PC-3 (cell line): Measurements from ENCODE around the gene SNX15. TPM values are rescaled to one million over a fixed set of nuclear protein-coding genes. Genes with fewer than 3 reads are reported as not detected.

Experiments used
- ATAC-seq: fragments of 200-7000 bp; cut with Tn5 transposase; 2 replicates; pipeline ENCODE4 v1.9.1; 2020; ENCODE audit warnings: mild to moderate bottlenecking, moderate library complexity
- BruUV-seq: library from RNA; stranded (reverse); fragments of 400-500 nt; replicated peaks from 2 replicates; lab custom pipeline; 2021; lab: Mats Ljungman, UMichigan
- CTCF ChIA-PET: fragments of 300-600 bp; sonication (Branson Sonifier 250); formaldehyde crosslinking; loops from one replicate; lab custom pipeline; 2022; ENCODE audit warnings: antibody characterized with exemption; lab: Charles Lee
- POLR2A ChIA-PET: fragments of 300-600 bp; sonication (Branson Sonifier 250); formaldehyde crosslinking; loops from one replicate; lab custom pipeline; 2022; ENCODE audit warnings: antibody characterized with exemption; ENCODE audit not compliant: unreplicated experiment; lab: Charles Lee
- DNase-seq: peaks from one replicate; pipeline ENCODE4 v3.0.0-alpha.2; 2015
- H2AFZ ChIP-seq: fragments of 300-600 bp; sonication (generic); 2 replicates; pipeline ENCODE4 v1.6.0; 2016; ENCODE audit warnings: antibody characterized with exemption, low read length
- H3F3A ChIP-seq: fragments of 300-600 bp; sonication (generic); one replicate; pipeline ENCODE4 v1.6.0; 2017; ENCODE audit warnings: antibody characterized with exemption, low read length, control low read depth, mild to moderate bottlenecking; ENCODE audit not compliant: unreplicated experiment
- H3K27ac ChIP-seq: fragments of 300-600 bp; sonication (generic); 2 replicates; pipeline ENCODE4 v1.5.1; 2016; ENCODE audit warnings: mild to moderate bottlenecking, low read length
- H3K27me3 ChIP-seq: fragments of 300-600 bp; sonication (generic); 2 replicates; pipeline ENCODE4 v1.6.1; 2016; ENCODE audit warnings: low read length, mixed read lengths
- H3K36me3 ChIP-seq: fragments of 300-600 bp; sonication (generic); 2 replicates; pipeline ENCODE4 v1.6.1; 2016; ENCODE audit warnings: low read depth, mixed run types, low read length, mixed read lengths
- H3K4me1 ChIP-seq: fragments of 300-600 bp; sonication (generic); 2 replicates; pipeline ENCODE4 v1.5.1; 2016; ENCODE audit warnings: low read length; ENCODE audit not compliant: insufficient read depth
- H3K4me2 ChIP-seq: fragments of 300-600 bp; sonication (generic); 2 replicates; pipeline ENCODE4 v1.6.0; 2016; ENCODE audit warnings: low read length
- H3K4me3 ChIP-seq: fragments of 300-600 bp; sonication (generic); 2 replicates; pipeline ENCODE4 v1.5.1; 2016; ENCODE audit warnings: mild to moderate bottlenecking, low read length, mixed read lengths
- H3K79me2 ChIP-seq: fragments of 300-600 bp; sonication (generic); 2 replicates; pipeline ENCODE4 v1.6.1; 2017; ENCODE audit warnings: low read length, mixed read lengths
- H3K9ac ChIP-seq: fragments of 300-600 bp; sonication (generic); 2 replicates; pipeline ENCODE4 v1.6.0; 2016; ENCODE audit warnings: mild to moderate bottlenecking, low read length
- H3K9me2 ChIP-seq: fragments of 300-600 bp; sonication (generic); replicated peaks from 2 replicates; pipeline ENCODE4 v1.6.1; 2016; ENCODE audit warnings: mixed run types, low read length, mixed read lengths
- H3K9me3 ChIP-seq: fragments of 300-600 bp; sonication (generic); 2 replicates; pipeline ENCODE4 v1.6.1; 2016; ENCODE audit warnings: low read length, mixed read lengths
- H4K20me1 ChIP-seq: fragments of 300-600 bp; sonication (generic); 2 replicates; pipeline ENCODE4 v1.6.1; 2016; ENCODE audit warnings: low read length, mixed read lengths
- CTCF ChIP-seq: fragments of 300-600 bp; sonication (generic); conservative IDR thresholded peaks from 2 replicates; pipeline ENCODE4 v1.5.1; 2017; ENCODE audit warnings: antibody characterized with exemption, low read depth, mild to moderate bottlenecking, low read length
- EZH2 ChIP-seq: fragments of 300-600 bp; sonication (generic); IDR thresholded peaks from one replicate; pipeline ENCODE4 v1.6.1; 2017; ENCODE audit warnings: antibody characterized with exemption, mild to moderate bottlenecking, low read length; ENCODE audit not compliant: unreplicated experiment
- EZH2phosphoT487 ChIP-seq: fragments of 300-600 bp; sonication (generic); IDR thresholded peaks from 2 replicates; pipeline ENCODE4 v1.6.1; 2018; ENCODE audit warnings: mild to moderate bottlenecking, antibody characterized with exemption, low read length, borderline replicate concordance
- intact Hi-C: fragments of 100-400 bp; cut with micrococcal nuclease; formaldehyde crosslinking; loops from 2 replicates; pipeline ENCODE4 v1.9.0; 2023
- total RNA-seq: library from RNA; depleted of rRNA; stranded (reverse); fragments of >200 nt; gene quantifications from 2 replicates; pipeline ENCODE4 v1.2.3, GENCODE V29; 2014

Gene SNX15
- total RNA-seq, 1 experiment from 2014 or later = 40.4 TPM

DNA sequence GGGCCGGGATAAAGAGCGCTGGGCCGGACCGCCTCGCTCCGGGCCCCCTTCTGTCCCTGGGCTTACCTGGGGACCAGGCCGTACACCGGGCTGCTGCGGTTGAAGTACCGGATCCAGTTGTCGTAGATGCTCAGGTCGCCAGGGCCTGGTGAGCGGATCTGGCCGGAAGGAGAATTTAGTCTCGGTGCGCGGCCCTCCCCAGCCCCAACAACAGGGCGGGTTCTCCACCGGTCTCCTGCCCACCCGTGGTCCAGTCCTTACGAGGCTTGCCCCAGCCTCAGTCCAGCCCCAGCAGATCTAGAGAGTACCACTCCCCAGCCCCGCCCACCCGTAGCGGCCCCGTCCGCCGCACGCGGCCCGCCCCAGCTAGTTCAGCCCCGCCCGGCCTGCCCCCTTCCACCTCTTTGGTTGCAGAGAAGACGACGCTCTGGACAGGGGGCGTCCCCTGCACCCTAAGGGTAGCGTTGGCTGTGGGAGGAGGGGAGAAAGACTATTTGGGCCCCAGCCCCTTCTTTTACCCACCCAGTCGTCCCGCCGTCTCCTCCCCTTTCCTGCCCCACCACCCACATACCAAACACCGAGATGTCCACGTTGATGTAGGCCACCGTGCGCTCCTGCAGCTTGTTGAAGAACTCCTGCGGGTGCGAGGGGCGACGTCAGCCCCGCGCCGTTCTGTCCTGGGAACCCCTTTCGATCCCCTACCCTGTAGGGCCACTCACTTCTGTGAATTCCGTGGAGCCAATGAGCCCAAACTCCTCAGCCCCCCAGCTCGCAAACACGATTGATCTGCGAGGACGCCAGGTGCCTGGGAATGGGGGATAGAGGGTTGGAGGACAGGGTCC is 20.6 kb downstream of the SNX15 start:
- no peak overlapping the region for H3K27ac ChIP-seq
- H3K9me2 ChIP-seq = no peaks in the 10 kb centered on the region
- DNase-seq = no peak
- no peak overlapping the region for H2AFZ ChIP-seq
- H3K4me3 ChIP-seq = no peak overlapping the region
- no peak for ATAC-seq
- H3K36me3 ChIP-seq = peaks cover 16% of the 10 kb centered on the region
- H3K79me2 ChIP-seq = peaks cover 19% of the 10 kb centered on the region
- no peaks in the 10 kb centered on the region for H3K9me3 ChIP-seq
- CTCF ChIA-PET = no interaction called here
- peaks cover 18% of the 10 kb centered on the region for H3K4me1 ChIP-seq
- TF ChIP-seq CTCF = no peak
- no peak for TF ChIP-seq EZH2
- TF ChIP-seq EZH2phosphoT487 = no peak
- H3K9ac ChIP-seq = no peak overlapping the region
- POLR2A ChIA-PET = no interaction called here
- no TSS peak for BruUV-seq
- H4K20me1 ChIP-seq = peaks cover 5% of the 10 kb centered on the region; the same call in 1 of the 2 replicates
- H3K27me3 ChIP-seq = no peaks in the 10 kb centered on the region
- intact Hi-C loops = no loop called here
- H3F3A ChIP-seq = no peaks in the 10 kb centered on the region
- no peak overlapping the region for H3K4me2 ChIP-seq

GRCh38 chr11:65051398-65051858 is 24.2 kb downstream of the SNX15 start:
- intact Hi-C loops = no loop called here
- Histone ChIP-seq H3K9me3 (no peaks in the 10 kb centered on the region), H3K27me3 (no peaks in the 10 kb centered on the region), H3K4me3 (no peak overlapping the region), H3K27ac (no peak overlapping the region), H3K9me2 (no peaks in the 10 kb centered on the region), H2AFZ (no peak overlapping the region), H3K79me2 (no peaks in the 10 kb centered on the region), H3K36me3 (no peaks in the 10 kb centered on the region), H3K4me1 (no peaks in the 10 kb centered on the region), H4K20me1 (no peaks in the 10 kb centered on the region), H3F3A (no peaks in the 10 kb centered on the region), H3K4me2 (no peak overlapping the region), H3K9ac (no peak overlapping the region)
- DNase-seq (no peak), ATAC-seq (no peak)
- TF ChIP-seq EZH2 (no peak), CTCF (no peak), EZH2phosphoT487 (no peak)
- no TSS peak for BruUV-seq
- CTCF ChIA-PET = no interaction called here
- POLR2A ChIA-PET = no interaction called here

DNA sequence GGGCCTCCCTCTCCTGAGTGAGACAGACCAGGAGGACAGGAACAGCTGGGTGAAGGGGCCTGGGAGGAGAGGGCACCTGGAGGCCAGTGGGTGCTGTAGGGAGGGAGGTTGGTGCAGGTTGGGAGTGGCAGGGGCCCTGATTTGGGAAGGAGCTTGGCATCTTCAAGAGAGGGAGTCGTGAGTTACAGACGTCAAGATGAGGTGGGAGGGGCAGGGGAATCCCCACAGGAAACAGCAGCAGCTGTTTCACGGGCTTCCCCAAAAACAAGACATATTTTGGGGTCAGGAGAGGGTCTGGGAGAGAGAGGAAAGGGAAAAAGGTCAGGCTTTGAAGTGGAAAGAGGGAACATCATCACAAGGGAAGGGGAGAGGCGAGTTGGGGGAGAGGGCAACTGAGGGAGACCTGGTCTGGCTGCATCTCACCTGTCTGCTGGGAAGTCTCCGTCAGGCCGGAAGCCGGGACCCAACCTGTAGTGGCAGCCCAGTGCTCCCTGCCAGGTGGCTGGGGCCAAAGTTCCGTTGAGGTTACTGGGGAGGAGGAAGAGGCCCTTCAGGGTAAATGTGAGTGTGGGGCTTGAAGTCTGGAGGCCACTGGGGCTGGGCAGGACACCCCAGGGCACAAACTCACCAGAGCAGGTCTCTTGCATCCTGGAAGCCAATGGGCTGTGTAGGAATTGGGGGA is 26.7 kb downstream of the SNX15 start:
- CTCF ChIA-PET = no interaction called here
- POLR2A ChIA-PET = no interaction called here
- Histone ChIP-seq H3K4me3 (no peak overlapping the region), H3K4me2 (no peak overlapping the region), H3K27ac (no peak overlapping the region), H3K9ac (no peak overlapping the region), H3K36me3 (no peaks in the 10 kb centered on the region), H3K79me2 (no peaks in the 10 kb centered on the region), H4K20me1 (no peaks in the 10 kb centered on the region), H3K27me3 (no peaks in the 10 kb centered on the region), H3K4me1 (no peaks in the 10 kb centered on the region), H3F3A (no peaks in the 10 kb centered on the region), H3K9me3 (no peaks in the 10 kb centered on the region), H3K9me2 (no peaks in the 10 kb centered on the region), H2AFZ (no peak overlapping the region)
- TF ChIP-seq EZH2phosphoT487 (no peak), CTCF (no peak), EZH2 (no peak)
- intact Hi-C loops = no loop called here
- BruUV-seq = no TSS peak
- DNase-seq (no peak), ATAC-seq (no peak)
